Fibroblast of lung (primary cell): ENCODE data around the gene CEP164. TPM values are rescaled to one million over a fixed set of nuclear protein-coding genes. Genes with fewer than 3 reads are reported as not detected.

Source experiments
- DNase-seq, 2 donors: peaks; one replicate each; pipeline versions ENCODE4 v3.0.0 to v3.0.0-alpha.2; 2010; ENCODE audit warnings: low read depth in 2 of 2
- H2AFZ ChIP-seq: 2 replicates; pipeline ENCODE4 v1.5.1; 2012; ENCODE audit warnings: low read length, control low read depth, inconsistent platforms
- H3K27ac ChIP-seq: 2 replicates; pipeline ENCODE4 v1.5.1; 2011; ENCODE audit warnings: low read length, control low read depth; ENCODE audit not compliant: insufficient read depth
- H3K27me3 ChIP-seq: 2 replicates; pipeline ENCODE4 v1.5.1; 2011; ENCODE audit warnings: mild to moderate bottlenecking, low read length; ENCODE audit not compliant: control insufficient read depth, insufficient read depth
- H3K36me3 ChIP-seq: 2 replicates; pipeline ENCODE4 v1.5.1; 2011; ENCODE audit warnings: low read length; ENCODE audit not compliant: control insufficient read depth, insufficient read depth
- H3K4me1 ChIP-seq: 2 replicates; pipeline ENCODE4 v1.5.1; 2011; ENCODE audit warnings: low read length; ENCODE audit not compliant: control insufficient read depth, insufficient read depth; ENCODE audit errors: extremely low read depth
- H3K4me2 ChIP-seq: 2 replicates; pipeline ENCODE4 v1.5.1; 2011; ENCODE audit warnings: low read length, control low read depth; ENCODE audit not compliant: insufficient read depth; ENCODE audit errors: extremely low read depth
- H3K4me3 ChIP-seq, 4 experiments: fragments of 200-600 bp in 1 of 4; sonication (generic) in 1 of 4; replicated peaks in 1 of 4; 2 replicates each; pipeline ENCODE4 v1.5.1; 2011 to 2016; ENCODE audit warnings: low read length in 4 of 4, low read depth in 3 of 4, mild to moderate bottlenecking in 3 of 4, control low read depth in 2 of 4, inconsistent platforms in 1 of 4, mixed read lengths in 1 of 4; ENCODE audit not compliant: insufficient read depth in 1 of 4; ENCODE audit errors: control extremely low read depth in 1 of 4
- H3K79me2 ChIP-seq: 2 replicates; pipeline ENCODE4 v1.5.1; 2012; ENCODE audit warnings: mild to moderate bottlenecking, low read length, inconsistent platforms; ENCODE audit not compliant: control insufficient read depth, insufficient read depth
- H3K9ac ChIP-seq: 2 replicates; pipeline ENCODE4 v1.5.1; 2011; ENCODE audit warnings: mild to moderate bottlenecking, low read length, control low read depth; ENCODE audit not compliant: insufficient read depth
- H3K9me3 ChIP-seq: 2 replicates; pipeline ENCODE4 v1.5.1; 2012; ENCODE audit warnings: low read depth, low read length; ENCODE audit not compliant: control insufficient read depth, insufficient read depth
- H4K20me1 ChIP-seq: 2 replicates; pipeline ENCODE4 v1.5.1; 2011; ENCODE audit warnings: low read length; ENCODE audit not compliant: control insufficient read depth, insufficient read depth; ENCODE audit errors: extremely low read depth
- EZH2 ChIP-seq: IDR thresholded peaks from 2 replicates; pipeline ENCODE4 v1.5.1; 2012; ENCODE audit warnings: low read length, control low read depth, mild to moderate bottlenecking; ENCODE audit errors: missing control alignments
- polyA plus RNA-seq, 2 donors: library from polyadenylated mRNA; depleted of rRNA in 1 of 2; stranded (reverse) in 1 of 2; unstranded in 1 of 2; fragments of >200 nt; gene quantifications; 2 replicates each; pipeline ENCODE4 v1.2.1, GENCODE V29; 2011 to 2012; ENCODE audit warnings: missing spikeins in 1 of 2
- total RNA-seq: library from RNA; depleted of rRNA; stranded (reverse); fragments of >200 nt; gene quantifications from 2 replicates; pipeline ENCODE4 v1.2.1, GENCODE V29; 2014
- TF ChIP-seq, protein P1 (sequence below), 2 donors: IDR thresholded peaks in 1 of 2; conservative IDR thresholded peaks in 1 of 2; 1 replicate in 1 of 2; 2 replicates in 1 of 2; pipeline ENCODE4 v1.5.1; 2011 to 2012; ENCODE audit warnings: low read length in 2 of 2, control low read depth in 1 of 2, inconsistent platforms in 1 of 2, low read depth in 1 of 2, mild to moderate bottlenecking in 1 of 2

Gene CEP164
- total and polyA plus RNA-seq, 2 donors (not counting 1 experiment from before 2014, with no cell fraction given): 16.1 to 33.5 TPM

DNA sequence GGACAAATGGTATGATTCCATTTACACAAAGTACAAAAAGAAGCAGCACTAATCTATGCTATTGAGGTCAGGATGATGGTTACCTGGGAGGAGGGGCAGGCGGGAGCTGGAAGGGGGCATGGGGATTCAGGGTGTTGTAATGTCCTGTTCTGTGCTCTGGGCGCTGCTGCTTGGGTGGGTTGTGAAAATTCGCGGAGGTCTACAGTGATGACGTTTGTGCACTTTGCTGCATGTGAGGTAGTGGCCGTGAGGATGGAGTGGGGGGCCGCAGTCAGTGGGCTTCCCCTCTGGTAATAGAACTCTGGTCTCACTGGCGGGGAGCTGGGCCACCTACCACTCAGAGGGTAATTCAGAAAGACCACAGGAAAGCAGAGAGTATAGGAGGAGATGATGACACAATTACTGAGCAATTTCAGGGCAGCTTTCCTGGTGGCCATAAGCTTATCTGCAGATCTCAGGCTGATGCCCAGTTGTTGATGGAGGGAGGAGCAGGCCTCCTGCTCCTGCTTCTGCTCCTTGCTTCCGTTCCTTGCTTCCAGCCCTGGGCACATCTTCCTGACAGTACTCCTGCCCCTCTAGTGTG, 121.5 kb downstream of the CEP164 start:
- H3K27ac ChIP-seq: no peak overlapping the region

DNA sequence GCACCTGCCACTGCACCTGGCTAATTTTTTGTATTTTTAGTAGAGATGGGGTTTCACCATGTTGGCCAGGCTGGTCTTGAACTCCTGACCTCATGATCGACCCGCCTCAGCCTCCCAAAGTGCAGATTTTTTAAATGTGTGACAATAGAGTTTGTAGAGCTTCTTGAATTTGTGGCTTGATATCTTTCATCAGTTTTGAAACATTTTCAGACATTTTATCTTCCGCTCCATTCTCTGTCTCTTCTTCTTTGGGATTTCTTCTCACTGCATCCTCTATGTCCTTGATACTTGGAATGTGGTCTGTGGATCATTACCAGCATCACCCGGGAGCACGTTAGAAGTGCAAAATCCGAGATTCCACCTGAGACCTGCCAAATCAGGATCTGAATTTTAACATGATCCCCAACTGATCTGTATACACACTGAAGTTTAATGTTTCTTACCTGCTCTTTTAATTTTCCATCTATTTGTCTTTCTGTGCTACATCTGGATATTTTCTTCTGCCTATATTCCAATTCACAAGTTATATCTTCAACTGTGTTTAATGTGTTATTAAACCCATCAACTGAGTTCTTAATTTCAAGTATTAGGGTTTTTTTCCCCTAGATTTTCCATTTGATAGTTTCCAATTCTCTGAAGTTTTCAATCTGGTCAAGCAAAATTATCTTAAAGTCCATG, 126.4 kb downstream of the CEP164 start:
- H3K79me2 ChIP-seq: no peaks in the 10 kb centered on the region
- H2AFZ ChIP-seq: no peak overlapping the region
- H3K9ac ChIP-seq: no peak overlapping the region
- no peak overlapping the region for H3K4me2 ChIP-seq
- no peaks in the 10 kb centered on the region for H3K4me1 ChIP-seq
- no peak for DNase-seq
- no peaks in the 10 kb centered on the region for H3K27me3 ChIP-seq
- no peaks in the 10 kb centered on the region for H3K36me3 ChIP-seq
- H3K4me3 ChIP-seq: no peak overlapping the region
- H3K9me3 ChIP-seq: no peaks in the 10 kb centered on the region
- no peaks in the 10 kb centered on the region for H4K20me1 ChIP-seq
- H3K27ac ChIP-seq: no peak overlapping the region
- no peak for TF ChIP-seq EZH2
- TF ChIP-seq, protein P1, sequence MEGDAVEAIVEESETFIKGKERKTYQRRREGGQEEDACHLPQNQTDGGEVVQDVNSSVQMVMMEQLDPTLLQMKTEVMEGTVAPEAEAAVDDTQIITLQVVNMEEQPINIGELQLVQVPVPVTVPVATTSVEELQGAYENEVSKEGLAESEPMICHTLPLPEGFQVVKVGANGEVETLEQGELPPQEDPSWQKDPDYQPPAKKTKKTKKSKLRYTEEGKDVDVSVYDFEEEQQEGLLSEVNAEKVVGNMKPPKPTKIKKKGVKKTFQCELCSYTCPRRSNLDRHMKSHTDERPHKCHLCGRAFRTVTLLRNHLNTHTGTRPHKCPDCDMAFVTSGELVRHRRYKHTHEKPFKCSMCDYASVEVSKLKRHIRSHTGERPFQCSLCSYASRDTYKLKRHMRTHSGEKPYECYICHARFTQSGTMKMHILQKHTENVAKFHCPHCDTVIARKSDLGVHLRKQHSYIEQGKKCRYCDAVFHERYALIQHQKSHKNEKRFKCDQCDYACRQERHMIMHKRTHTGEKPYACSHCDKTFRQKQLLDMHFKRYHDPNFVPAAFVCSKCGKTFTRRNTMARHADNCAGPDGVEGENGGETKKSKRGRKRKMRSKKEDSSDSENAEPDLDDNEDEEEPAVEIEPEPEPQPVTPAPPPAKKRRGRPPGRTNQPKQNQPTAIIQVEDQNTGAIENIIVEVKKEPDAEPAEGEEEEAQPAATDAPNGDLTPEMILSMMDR (conservative IDR thresholded peaks at IDR 0.05 in 1 of 2, IDR thresholded peaks at IDR 0.05 in 1 of 2; ENCODE audit: low read depth in 1 of 2, low read length in 2 of 2): no peak

More for the DNA sequence above, 121.5 kb downstream of the CEP164 start:
- no peak for TF ChIP-seq EZH2
- TF ChIP-seq, protein P1 (conservative IDR thresholded peaks at IDR 0.05 in 1 of 2, IDR thresholded peaks at IDR 0.05 in 1 of 2; ENCODE audit: low read depth in 1 of 2, low read length in 2 of 2): no peak
- no peaks in the 10 kb centered on the region for H3K4me1 ChIP-seq
- no peaks in the 10 kb centered on the region for H3K36me3 ChIP-seq
- no peaks in the 10 kb centered on the region for H4K20me1 ChIP-seq
- no peak overlapping the region for H2AFZ ChIP-seq
- peaks cover 9% of the 10 kb centered on the region for H3K27me3 ChIP-seq
- H3K9me3 ChIP-seq: no peaks in the 10 kb centered on the region
- no peak overlapping the region for H3K9ac ChIP-seq
- DNase-seq: no peak
- H3K4me2 ChIP-seq: no peak overlapping the region
- H3K4me3 ChIP-seq: no peak overlapping the region
- H3K79me2 ChIP-seq: no peaks in the 10 kb centered on the region

DNA sequence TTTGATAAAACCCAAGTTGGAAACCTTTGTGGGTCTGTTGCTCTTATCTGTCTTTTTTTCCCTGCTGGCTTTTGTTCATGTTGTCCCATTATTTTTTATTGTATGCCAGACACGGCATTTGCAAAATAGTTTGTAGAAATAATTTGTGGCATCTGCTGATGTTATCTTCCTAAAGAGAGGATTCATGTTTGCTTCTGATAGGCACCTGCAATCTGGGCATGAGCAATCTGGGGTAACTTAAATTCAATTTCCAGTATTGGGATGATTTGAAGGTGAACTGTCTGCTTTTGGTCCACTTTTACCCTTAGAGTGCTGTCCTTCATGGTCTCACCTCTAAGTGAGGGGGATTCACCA, 126.9 kb downstream of the CEP164 start:
- Histone ChIP-seq H3K9me3 (no peaks in the 10 kb centered on the region), H3K4me3 (no peak overlapping the region), H3K4me2 (no peak overlapping the region), H3K36me3 (no peaks in the 10 kb centered on the region), H3K9ac (no peak overlapping the region), H3K27ac (no peak overlapping the region), H3K4me1 (no peaks in the 10 kb centered on the region), H3K79me2 (no peaks in the 10 kb centered on the region), H4K20me1 (no peaks in the 10 kb centered on the region), H2AFZ (no peak overlapping the region), H3K27me3 (no peaks in the 10 kb centered on the region)
- no peak for DNase-seq
- TF ChIP-seq EZH2: no peak
- TF ChIP-seq, protein P1 (conservative IDR thresholded peaks at IDR 0.05 in 1 of 2, IDR thresholded peaks at IDR 0.05 in 1 of 2; ENCODE audit: low read depth in 1 of 2, low read length in 2 of 2): no peak
